Panc1 (cell line): ENCODE data around the gene COL6A1.

Experiments
- CTCF ChIP-seq: fragments of 450-650 bp; IDR thresholded peaks from 2 replicates; pipeline ENCODE4 v1.5.1; 2017; ENCODE audit warnings: mild to moderate bottlenecking
- POLR2AphosphoS5 ChIP-seq: IDR thresholded peaks from 2 replicates; pipeline ENCODE4 v1.6.1; 2012; ENCODE audit warnings: mild to moderate bottlenecking, low read depth, low read length, moderate library complexity
- REST ChIP-seq, 2 experiments: IDR thresholded peaks; 2 replicates each; pipeline ENCODE4 v1.6.1; 2011 to 2012; ENCODE audit warnings: low read depth in 2 of 2, control low read depth in 1 of 2, low read length in 1 of 2, mild to moderate bottlenecking in 1 of 2, moderate library complexity in 1 of 2; ENCODE audit not compliant: insufficient read depth in 1 of 2
- SIN3A ChIP-seq: IDR thresholded peaks from 2 replicates; pipeline ENCODE4 v1.6.1; 2012; ENCODE audit warnings: low read depth, mild to moderate bottlenecking, low read length, moderate library complexity, borderline replicate concordance; ENCODE audit not compliant: insufficient read depth
- TCF7L2 ChIP-seq: IDR thresholded peaks from 2 replicates; pipeline ENCODE4 v1.6.1; 2011; ENCODE audit warnings: mild to moderate bottlenecking, low read depth, low read length, inconsistent platforms

GRCh38 chr21:46000182-46000730 lies 18.7 kb downstream of the COL6A1 start:
- no peak for TF ChIP-seq CTCF
- no peak for TF ChIP-seq POLR2AphosphoS5
- no peak for TF ChIP-seq SIN3A
- TF ChIP-seq REST (IDR thresholded peaks at IDR 0.05; ENCODE audit: insufficient read depth in 1 of 2, low read depth in 2 of 2, low read length in 1 of 2): no peak
- TF ChIP-seq TCF7L2: no peak
